ENCODE data around the gene TTC27. TPM values are rescaled to one million over a fixed set of nuclear protein-coding genes. Genes with fewer than 3 reads are reported as not detected.

Gene TTC27
- total RNA-seq, 2 experiments from 2014 or later = 25.3 to 27.7 TPM

GRCh38 chr2:32863803-32864202 is 236.0 kb downstream of the TTC27 start:
- Histone ChIP-seq H3K9me2 (ENCODE audit: insufficient read depth, low read length) (no peaks in the 10 kb centered on the region), H3K4me1 (ENCODE audit: insufficient read depth, low read length, poor library complexity, severe bottlenecking) (no peaks in the 10 kb centered on the region), H2AFZ (ENCODE audit: low read length) (no peak overlapping the region), H4K20me1 (ENCODE audit: insufficient read depth, low read length) (no peaks in the 10 kb centered on the region), H3K27ac (ENCODE audit: low read depth, low read length, poor library complexity, severe bottlenecking) (no peak overlapping the region), H3K9me3 (ENCODE audit: low read length) (no peaks in the 10 kb centered on the region), H3K79me2 (ENCODE audit: insufficient read depth, low read depth, low read length) (no peaks in the 10 kb centered on the region), H3K36me3 (ENCODE audit: insufficient read depth, low read length) (no peaks in the 10 kb centered on the region), H3K4me2 (ENCODE audit: low read length) (no peak overlapping the region), H3K4me3 (ENCODE audit: low read depth, low read length, poor library complexity, severe bottlenecking) (no peak overlapping the region)
- no peak for DNase-seq (ENCODE audit: low spot score)
- no TSS peak for BruUV-seq (replicated peaks)
- intact Hi-C loops (cut with micrococcal nuclease; ENCODE audit: unreplicated experiment) = no loop called here
- ChIA-PET CTCF (ENCODE audit: unreplicated experiment) (interaction anchor here (0.6 kb wide), 1 partner anchor 54 kb away, joined by 4 read pairs; no protein-coding TSS in a partner anchor), POLR2A (interaction anchor here (0.6 to 1.4 kb wide), 5 partner anchors 13 to 532 kb away, joined by 3 to 4 read pairs (median 3); no protein-coding TSS in a partner anchor)
- TF ChIP-seq EZH2phosphoT487 (IDR thresholded peaks at IDR 0.05; ENCODE audit: borderline replicate concordance, low read depth, low read length) (no peak), CTCF (conservative IDR thresholded peaks at IDR 0.05; ENCODE audit: low read length) (no peak)

DNA sequence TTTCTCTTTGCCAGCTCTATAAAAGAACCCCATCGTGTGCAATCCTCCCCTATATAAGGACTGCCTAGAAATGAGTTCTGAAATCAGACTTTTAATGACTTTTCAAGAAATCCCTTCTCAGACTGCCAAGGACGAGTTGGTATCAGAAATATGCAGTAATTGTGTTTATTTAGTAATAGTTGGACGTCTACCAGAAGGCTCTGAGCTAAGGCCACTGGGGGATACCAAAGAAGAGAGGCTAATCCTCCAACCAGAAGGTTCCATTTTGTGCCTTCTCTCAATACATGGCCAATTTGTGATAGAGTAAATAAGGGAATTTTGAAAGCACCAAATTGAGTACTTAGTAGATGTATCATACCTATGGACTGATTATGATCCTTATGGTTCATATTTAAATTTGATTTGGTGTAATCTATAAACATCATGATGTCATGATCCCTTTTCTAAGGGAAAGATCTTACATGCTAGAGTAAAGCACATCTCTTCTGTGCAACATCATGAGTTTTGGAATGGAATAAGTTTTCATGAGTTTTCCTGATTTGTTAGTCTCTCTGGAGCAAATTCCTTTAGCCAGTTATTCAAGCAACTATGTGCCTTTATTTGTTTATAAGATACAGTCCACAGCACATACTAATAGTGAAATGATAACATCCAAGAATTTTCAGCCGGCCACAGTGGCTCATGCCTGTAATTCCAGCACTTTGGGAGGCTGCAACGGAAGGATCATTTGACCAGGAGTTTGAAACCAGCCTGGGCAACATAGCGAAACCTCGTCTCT is 236.7 kb downstream of the TTC27 start:
- no peaks in the 10 kb centered on the region for H3K9me3 ChIP-seq (ENCODE audit: low read length)
- H3K4me1 ChIP-seq (ENCODE audit: insufficient read depth, low read length, poor library complexity, severe bottlenecking) = no peaks in the 10 kb centered on the region
- intact Hi-C loops (cut with micrococcal nuclease; ENCODE audit: unreplicated experiment) = no loop called here
- DNase-seq (ENCODE audit: low spot score) = no peak
- H4K20me1 ChIP-seq (ENCODE audit: insufficient read depth, low read length) = no peaks in the 10 kb centered on the region
- H2AFZ ChIP-seq (ENCODE audit: low read length) = no peak overlapping the region
- no peaks in the 10 kb centered on the region for H3K9me2 ChIP-seq (ENCODE audit: insufficient read depth, low read length)
- no TSS peak for BruUV-seq (replicated peaks)
- H3K36me3 ChIP-seq (ENCODE audit: insufficient read depth, low read length) = no peaks in the 10 kb centered on the region
- ChIA-PET POLR2A (interaction anchor here (0.6 to 1.4 kb wide), 5 partner anchors 12 to 531 kb away, joined by 3 to 4 read pairs (median 3); no protein-coding TSS in a partner anchor), CTCF (ENCODE audit: unreplicated experiment) (interaction anchor here (0.6 kb wide), 1 partner anchor 55 kb away, joined by 4 read pairs; no protein-coding TSS in a partner anchor)
- H3K79me2 ChIP-seq (ENCODE audit: insufficient read depth, low read depth, low read length) = no peaks in the 10 kb centered on the region
- H3K27ac ChIP-seq (ENCODE audit: low read depth, low read length, poor library complexity, severe bottlenecking) = no peak overlapping the region
- no peak overlapping the region for H3K4me2 ChIP-seq (ENCODE audit: low read length)
- TF ChIP-seq CTCF (conservative IDR thresholded peaks at IDR 0.05; ENCODE audit: low read length) (no peak), EZH2phosphoT487 (IDR thresholded peaks at IDR 0.05; ENCODE audit: borderline replicate concordance, low read depth, low read length) (no peak)
- no peak overlapping the region for H3K4me3 ChIP-seq (ENCODE audit: low read depth, low read length, poor library complexity, severe bottlenecking)

All from OCI-LY7 (cell line).